SK-N-SH (cell line): ENCODE measurements around the gene MIS18A. TPM values are rescaled to one million over a fixed set of nuclear protein-coding genes. Genes with fewer than 3 reads are reported as not detected.

Source experiments
- CTCF ChIA-PET: fragments of 300-600, 350-600 bp; formaldehyde crosslinking; extraction: SDS; loops from one replicate; lab custom pipeline; 2021; lab: Yijun Ruan, JAX
- POLR2A ChIA-PET: fragments of 350-600 bp; sonication (Branson Sonifier 250); formaldehyde crosslinking; extraction: SDS; loops from one replicate; lab custom pipeline; 2020; ENCODE audit warnings: antibody characterized with exemption, inconsistent platforms; lab: Yijun Ruan, JAX
- DNase-seq: peaks from one replicate; pipeline ENCODE4 v3.0.0; 2012
- H2AFZ ChIP-seq: fragments of 200-600 bp; sonication (generic); 2 replicates; pipeline ENCODE4 v1.8.1; 2016; ENCODE audit warnings: antibody characterized with exemption, mild to moderate bottlenecking, low read depth
- H3F3A ChIP-seq: fragments of 200-600 bp; sonication (generic); replicated peaks from 2 replicates; pipeline ENCODE3; 2016; ENCODE audit warnings: antibody characterized with exemption, mild to moderate bottlenecking; ENCODE audit not compliant: insufficient read depth
- H3K27ac ChIP-seq, 2 experiments: fragments of 200-500 bp in 1 of 2; fragments of 200-600 bp in 1 of 2; sonication (Bioruptor generic) in 1 of 2; sonication (generic), shearing (Covaris generic) in 1 of 2; 2 replicates each; pipeline versions ENCODE4 v1.5.1 to v1.6.1; 2014 to 2016; ENCODE audit warnings: low read depth in 2 of 2, inconsistent platforms in 1 of 2, low read length in 1 of 2, mild to moderate bottlenecking in 1 of 2, mixed read lengths in 1 of 2
- H3K27me3 ChIP-seq: fragments of 200-600 bp; sonication (generic), shearing (Covaris generic); 2 replicates; pipeline ENCODE4 v1.6.1; 2016; ENCODE audit warnings: mixed run types; ENCODE audit not compliant: insufficient read depth
- H3K36me3 ChIP-seq, 2 experiments: fragments of 200-500 bp in 1 of 2; fragments of 200-600 bp in 1 of 2; sonication (Bioruptor generic) in 1 of 2; sonication (generic) in 1 of 2; replicated peaks in 1 of 2; 2 replicates each; pipeline versions ENCODE3 to v1.5.1; 2014 to 2016; ENCODE audit warnings: low read length in 1 of 2, mild to moderate bottlenecking in 1 of 2; ENCODE audit not compliant: insufficient read depth in 2 of 2, control insufficient read depth in 1 of 2
- H3K4me1 ChIP-seq, 2 experiments: fragments of 200-500 bp in 1 of 2; fragments of 200-600 bp in 1 of 2; sonication (Bioruptor generic) in 1 of 2; sonication (generic), shearing (Covaris generic) in 1 of 2; 2 replicates each; pipeline versions ENCODE4 v1.5.1 to v1.6.1; 2014 to 2016; ENCODE audit warnings: low read depth in 1 of 2, low read length in 1 of 2, mixed run types in 1 of 2; ENCODE audit not compliant: insufficient read depth in 2 of 2, control insufficient read depth in 1 of 2
- H3K4me2 ChIP-seq: fragments of 200-600 bp; sonication (generic), shearing (Covaris generic); 2 replicates; pipeline ENCODE4 v1.6.1; 2017; ENCODE audit warnings: mixed run types
- H3K4me3 ChIP-seq, 2 experiments: fragments of 200-500 bp in 1 of 2; fragments of 200-600 bp in 1 of 2; sonication (Bioruptor generic) in 1 of 2; sonication (generic), shearing (Covaris generic) in 1 of 2; 2 replicates each; pipeline versions ENCODE4 v1.5.1 to v1.8.1; 2014 to 2016; ENCODE audit warnings: low read depth in 2 of 2, inconsistent platforms in 1 of 2, low read length in 1 of 2, mild to moderate bottlenecking in 1 of 2, mixed read lengths in 1 of 2, moderate library complexity in 1 of 2
- H3K79me2 ChIP-seq: fragments of 200-600 bp; sonication (generic); 2 replicates; pipeline ENCODE4 v1.8.1; 2017; ENCODE audit warnings: mild to moderate bottlenecking; ENCODE audit not compliant: insufficient read depth
- H3K9ac ChIP-seq: fragments of 200-600 bp; sonication (generic); 2 replicates; pipeline ENCODE4 v1.6.1; 2017; ENCODE audit warnings: mixed run types
- H3K9me2 ChIP-seq: fragments of 200-600 bp; sonication (generic); 2 replicates; pipeline ENCODE4 v1.6.1; 2017; ENCODE audit warnings: mixed run types
- H3K9me3 ChIP-seq: fragments of 200-600 bp; sonication (generic); 2 replicates; pipeline ENCODE4 v1.6.1; 2017; ENCODE audit warnings: mixed run types, mild to moderate bottlenecking, moderate library complexity
- H4K20me1 ChIP-seq: fragments of 200-600 bp; sonication (generic); 2 replicates; pipeline ENCODE4 v1.6.1; 2017; ENCODE audit warnings: mild to moderate bottlenecking, mixed run types; ENCODE audit not compliant: insufficient read depth
- CHD2 ChIP-seq: fragments of 150-350 bp; IDR thresholded peaks from 2 replicates; pipeline ENCODE4 v1.6.1; 2018; ENCODE audit warnings: low read length; ENCODE audit not compliant: partially characterized antibody
- CTCF ChIP-seq: fragments of 200-600 bp; sonication (generic); IDR thresholded peaks from 2 replicates; pipeline ENCODE4 v1.6.1; 2017; ENCODE audit warnings: antibody characterized with exemption, mild to moderate bottlenecking, moderate library complexity
- EP300 ChIP-seq, 2 experiments: IDR thresholded peaks; 2 replicates each; pipeline versions ENCODE4 v1.4.0 to v1.6.1; 2012; ENCODE audit warnings: borderline replicate concordance in 1 of 2, low read depth in 1 of 2, low read length in 1 of 2
- FOSL2 ChIP-seq: IDR thresholded peaks from 2 replicates; pipeline ENCODE4 v1.4.0; 2012; ENCODE audit warnings: low read depth, mild to moderate bottlenecking, moderate library complexity, borderline replicate concordance
- FOXJ3 ChIP-seq: sonication (generic); formaldehyde crosslinking; IDR thresholded peaks from 2 replicates; pipeline ENCODE4 v1.5.1; 2020; ENCODE audit warnings: mild to moderate bottlenecking, missing genetic modification reagents
- FOXM1 ChIP-seq: IDR thresholded peaks from 2 replicates; pipeline ENCODE4 v1.4.0; 2012; ENCODE audit warnings: low read depth, mild to moderate bottlenecking
- GABPA ChIP-seq: IDR thresholded peaks from 2 replicates; pipeline ENCODE4 v1.4.0; 2012; ENCODE audit warnings: low read depth, mild to moderate bottlenecking
- GATA2 ChIP-seq: sonication (generic); formaldehyde crosslinking; IDR thresholded peaks from 2 replicates; pipeline ENCODE4 v1.5.0; 2020; ENCODE audit warnings: mild to moderate bottlenecking, missing genetic modification reagents
- IRF3 ChIP-seq: fragments of 150-350 bp; IDR thresholded peaks from 2 replicates; pipeline ENCODE4 v1.6.1; 2016; ENCODE audit warnings: mild to moderate bottlenecking, low read depth, low read length
- JUND ChIP-seq: IDR thresholded peaks from 2 replicates; pipeline ENCODE4 v1.4.0; 2012
- NFIC ChIP-seq: IDR thresholded peaks from 2 replicates; pipeline ENCODE4 v1.4.0; 2012; ENCODE audit warnings: borderline replicate concordance
- NRF1 ChIP-seq: IDR thresholded peaks from 2 replicates; pipeline ENCODE4 v1.6.1; 2012; ENCODE audit warnings: low read depth, mild to moderate bottlenecking, low read length
- POLR2AphosphoS5 ChIP-seq: IDR thresholded peaks from 2 replicates; pipeline ENCODE4 v1.6.1; 2012; ENCODE audit warnings: low read depth, low read length
- REST ChIP-seq: IDR thresholded peaks from 2 replicates; pipeline ENCODE4 v1.6.1; 2012; ENCODE audit warnings: mild to moderate bottlenecking, low read depth, low read length, moderate library complexity
- RFX5 ChIP-seq: IDR thresholded peaks from 2 replicates; pipeline ENCODE4 v1.6.1; 2012; ENCODE audit warnings: mild to moderate bottlenecking, improper control_type of control experiment, low read length
- RXRA ChIP-seq: IDR thresholded peaks from 2 replicates; pipeline ENCODE4 v1.4.0; 2012; ENCODE audit warnings: low read depth, mild to moderate bottlenecking, borderline replicate concordance
- SIN3A ChIP-seq: IDR thresholded peaks from 2 replicates; pipeline ENCODE4 v1.6.1; 2012; ENCODE audit warnings: low read depth, mild to moderate bottlenecking, low read length, moderate library complexity, borderline replicate concordance
- SMC3 ChIP-seq: IDR thresholded peaks from 2 replicates; pipeline ENCODE4 v1.6.1; 2012; ENCODE audit warnings: low read depth, low read length, improper control_type of control experiment
- TAF1 ChIP-seq: IDR thresholded peaks from 2 replicates; pipeline ENCODE4 v1.6.1; 2012; ENCODE audit warnings: low read depth, mild to moderate bottlenecking, low read length, moderate library complexity, borderline replicate concordance
- TCF12 ChIP-seq: IDR thresholded peaks from 2 replicates; pipeline ENCODE4 v1.4.0; 2012
- TEAD4 ChIP-seq: IDR thresholded peaks from 2 replicates; pipeline ENCODE4 v1.4.0; 2012; ENCODE audit warnings: mild to moderate bottlenecking, borderline replicate concordance; ENCODE audit not compliant: insufficient read depth
- USF1 ChIP-seq: IDR thresholded peaks from 2 replicates; pipeline ENCODE4 v1.4.0; 2012; ENCODE audit warnings: low read depth, borderline replicate concordance
- USF2 ChIP-seq: fragments of 150-350 bp; IDR thresholded peaks from 2 replicates; pipeline ENCODE4 v1.6.1; 2017; ENCODE audit warnings: antibody characterized with exemption, low read length, low read depth, borderline replicate concordance
- ZBTB33 ChIP-seq: IDR thresholded peaks from 2 replicates; pipeline ENCODE4 v1.4.0; 2012; ENCODE audit warnings: low read depth, borderline replicate concordance
- WGBS: methylation state at CpG from one replicate; pipeline ENCODE4 v1.1.6; 2017; ENCODE audit warnings: low lambda C conversion rate; 5-methylcytosine and 5-hydroxymethylcytosine counted together
- polyA plus RNA-seq, 3 experiments: library from polyadenylated mRNA; depleted of rRNA; stranded (reverse); fragments of >200 nt; gene quantifications; 2 replicates each; pipeline ENCODE4 v1.2.3, GENCODE V29; 2012

The MIS18A gene
- polyA plus RNA-seq, 1 of the 3 experiments (the other 2 are of a cell fraction) = 14.2 TPM

GRCh38 chr21:32253215-32253641 lies 25.6 kb downstream of the MIS18A start:
- Histone ChIP-seq H3K4me1 (peaks cover 14 to 31% of the 10 kb centered on the region in 2 experiments), H2AFZ (0 out of 2 replicates have a peak overlapping the region, but pooled peaks have one; percentile 43), H3K27ac (peak overlapping the region; percentile 46 to 48; a peak in 2 of 4 replicates), H3F3A (peaks cover 20% of the 10 kb centered on the region), H3K4me3 (no peak overlapping the region; a peak in 1 of 4 replicates), H4K20me1 (no peaks in the 10 kb centered on the region), H3K79me2 (no peaks in the 10 kb centered on the region), H3K9ac (no peak overlapping the region), H3K36me3 (no peaks in the 10 kb centered on the region), H3K9me3 (no peaks in the 10 kb centered on the region), H3K27me3 (0 out of 2 replicates have a peak, but pooled peaks cover 4% of the 10 kb centered on the region), H3K9me2 (no peaks in the 10 kb centered on the region), H3K4me2 (peak overlapping the region; percentile 48; the same call in 1 of the 2 replicates)
- ChIA-PET POLR2A (no interaction called here), CTCF (interaction anchor here (0.6 to 1.3 kb wide), 3 partner anchors 132 to 379 kb away, joined by 3 to 9 read pairs (median 3); partner anchors contain the start of gene HUNK)
- WGBS = 54% methylated on average over 7 of the region's 7 CpGs
- peak; percentile 61 for DNase-seq
- no peak for TF ChIP-seq SMC3
- TF ChIP-seq SIN3A = no peak
- TF ChIP-seq TEAD4 = no peak
- no peak for TF ChIP-seq RXRA
- no peak for TF ChIP-seq GATA2
- peak; percentile 90 for TF ChIP-seq TCF12
- TF ChIP-seq CHD2 = no peak
- no peak for TF ChIP-seq CTCF
- no peak for TF ChIP-seq TAF1
- TF ChIP-seq IRF3 = no peak
- peak; percentile 58 for TF ChIP-seq NFIC
- no peak for TF ChIP-seq POLR2AphosphoS5
- no peak for TF ChIP-seq ZBTB33
- no peak for TF ChIP-seq RFX5
- no peak for TF ChIP-seq FOXM1
- peak; percentile 52 for TF ChIP-seq JUND
- TF ChIP-seq NRF1 = no peak
- peak; percentile 66 to 69; a peak in 3 of 4 replicates for TF ChIP-seq EP300 (IDR thresholded peaks at IDR 0.05; ENCODE audit: borderline replicate concordance in 1 of 2, low read depth in 1 of 2, low read length in 1 of 2)
- no peak for TF ChIP-seq USF1
- no peak for TF ChIP-seq GABPA
- no peak for TF ChIP-seq FOXJ3 (CRISPR knock-in tag)
- peak; percentile 72 for TF ChIP-seq REST
- TF ChIP-seq USF2 = no peak
- peak; percentile 40; the same call in 1 of the 2 replicates for TF ChIP-seq FOSL2
